OCI-LY3 (cell line): ENCODE results near the gene STX16.
"Not testable (repeated sequence)": the region's sequence is repeated elsewhere in the genome, so short reads cannot be mapped to it uniquely, and the experiment has no call there.

Experiments
- CTCF ChIP-seq: fragments of 200-600, 300-600 bp; sonication (generic); IDR thresholded peaks from 2 replicates; pipeline ENCODE4 v1.5.1; 2014; ENCODE audit warnings: antibody characterized with exemption, low read length, low read depth
- EZH2phosphoT487 ChIP-seq: fragments of 200-600 bp; shearing (Covaris generic); IDR thresholded peaks from 2 replicates; pipeline ENCODE4 v1.6.1; 2018; ENCODE audit warnings: antibody characterized with exemption, mixed run types, low read depth

- TF ChIP-seq CTCF, EZH2phosphoT487: not testable (repeated sequence)
Measured at GRCh38 chr20:58642896-58643295, 8.2 kb upstream of the STX16 start.
